Karpas-422 (cell line): ENCODE results near the gene TESK1. TPM values are rescaled to one million over a fixed set of nuclear protein-coding genes. Genes with fewer than 3 reads are reported as not detected.

Experiments used
- DNase-seq: peaks from one replicate; pipeline ENCODE4 v3.0.0-alpha.2; 2015
- H2AFZ ChIP-seq: fragments of 200-600 bp; sonication (generic); 2 replicates; pipeline ENCODE4 v1.6.1; 2014; ENCODE audit warnings: antibody characterized with exemption, low read length, mixed read lengths
- H3K27ac ChIP-seq: fragments of 200-600 bp; sonication (generic); 2 replicates; pipeline ENCODE4 v1.5.1; 2014; ENCODE audit warnings: mild to moderate bottlenecking, low read length, moderate library complexity
- H3K27me3 ChIP-seq: fragments of 200-600 bp; sonication (generic); 2 replicates; pipeline ENCODE4 v1.6.1; 2014; ENCODE audit warnings: low read length, mixed read lengths
- H3K36me3 ChIP-seq: fragments of 200-600 bp; sonication (generic); 2 replicates; pipeline ENCODE4 v1.6.1; 2014; ENCODE audit warnings: low read length, mixed read lengths; ENCODE audit not compliant: insufficient read depth
- H3K4me1 ChIP-seq: fragments of 200-600 bp; sonication (generic); 2 replicates; pipeline ENCODE4 v1.6.1; 2014; ENCODE audit warnings: mild to moderate bottlenecking, low read length, mixed read lengths
- H3K4me2 ChIP-seq: fragments of 200-600 bp; sonication (generic); 2 replicates; pipeline ENCODE4 v1.6.1; 2014; ENCODE audit warnings: low read length, low read depth, mild to moderate bottlenecking; ENCODE audit not compliant: poor library complexity, severe bottlenecking
- H3K4me3 ChIP-seq: fragments of 200-600 bp; sonication (generic); 2 replicates; pipeline ENCODE4 v1.5.1; 2014; ENCODE audit warnings: mild to moderate bottlenecking, antibody characterized with exemption, low read length, mixed read lengths
- H3K79me2 ChIP-seq: fragments of 200-600 bp; sonication (generic); 2 replicates; pipeline ENCODE4 v1.6.1; 2014; ENCODE audit warnings: mild to moderate bottlenecking, low read length, mixed read lengths
- H3K9ac ChIP-seq: fragments of 200-600 bp; sonication (generic); 2 replicates; pipeline ENCODE4 v1.6.0; 2014; ENCODE audit warnings: low read length
- H3K9me2 ChIP-seq: fragments of 200-600 bp; sonication (generic), shearing (Covaris generic); replicated peaks from 2 replicates; pipeline ENCODE4 v1.6.0; 2014; ENCODE audit warnings: mild to moderate bottlenecking, low read length, moderate library complexity; ENCODE audit not compliant: insufficient read depth
- H3K9me3 ChIP-seq: fragments of 300-700, 200-600 bp; sonication (generic); 2 replicates; pipeline ENCODE4 v1.6.1; 2014; ENCODE audit warnings: low read length, mixed read lengths
- H4K20me1 ChIP-seq: fragments of 200-600 bp; sonication (generic); 2 replicates; pipeline ENCODE4 v1.6.1; 2014; ENCODE audit warnings: mild to moderate bottlenecking, antibody characterized with exemption, low read length, low read depth; ENCODE audit not compliant: insufficient read depth
- total RNA-seq: library from RNA; depleted of rRNA; stranded (reverse); fragments of >200 nt; shearing (Covaris generic); gene quantifications from 2 replicates; pipeline ENCODE4 v1.2.3, GENCODE V29; 2014; ENCODE audit warnings: low replicate concordance

Gene TESK1
- total RNA-seq, 1 experiment from 2014 or later, result 20.2 TPM

- Histone ChIP-seq H3K79me2 (no peaks in the 10 kb centered on the region), H3K4me3 (no peak overlapping the region), H2AFZ (no peak overlapping the region), H3K9ac (no peak overlapping the region), H3K27ac (no peak overlapping the region), H3K9me3 (no peaks in the 10 kb centered on the region), H3K27me3 (no peaks in the 10 kb centered on the region; the same call in 1 of the 2 replicates), H3K9me2 (no peaks in the 10 kb centered on the region), H4K20me1 (no peaks in the 10 kb centered on the region), H3K4me2 (no peak overlapping the region), H3K36me3 (no peaks in the 10 kb centered on the region), H3K4me1 (peaks cover 11% of the 10 kb centered on the region)
- no peak for DNase-seq
Measured at GRCh38 chr9:35612843-35613242, 7.8 kb downstream of the TESK1 start.

GRCh38 chr9:35615981-35616680 is 11.1 kb downstream of the TESK1 start:
- Histone ChIP-seq H3K4me1 (peaks cover 33% of the 10 kb centered on the region), H3K36me3 (no peaks in the 10 kb centered on the region), H3K9me2 (no peaks in the 10 kb centered on the region), H3K4me2 (no peak overlapping the region), H3K4me3 (no peak overlapping the region), H3K9ac (no peak overlapping the region), H2AFZ (no peak overlapping the region), H3K9me3 (no peaks in the 10 kb centered on the region), H3K27me3 (no peaks in the 10 kb centered on the region; the same call in 1 of the 2 replicates), H3K79me2 (no peaks in the 10 kb centered on the region), H3K27ac (no peak overlapping the region), H4K20me1 (no peaks in the 10 kb centered on the region)
- no peak for DNase-seq

- Histone ChIP-seq H3K9me3 (no peaks in the 10 kb centered on the region), H3K9ac (peak overlapping the region; percentile 34), H3K4me2 (peak overlapping the region; percentile 27), H3K4me1 (peaks cover 33% of the 10 kb centered on the region), H3K4me3 (peak overlapping the region; percentile 23; the same call in 1 of the 2 replicates), H2AFZ (peak overlapping the region; percentile 18; the same call in 1 of the 2 replicates), H3K36me3 (no peaks in the 10 kb centered on the region), H3K27me3 (no peaks in the 10 kb centered on the region; the same call in 1 of the 2 replicates), H3K27ac (no peak overlapping the region), H4K20me1 (no peaks in the 10 kb centered on the region), H3K9me2 (no peaks in the 10 kb centered on the region), H3K79me2 (no peaks in the 10 kb centered on the region)
- DNase-seq, result no peak
Measured at GRCh38 chr9:35616681-35617459, 11.8 kb downstream of the TESK1 start.

GRCh38 chr9:35617548-35617947 is 12.5 kb downstream of the TESK1 start:
- peak overlapping the region; percentile 27 for H3K4me2 ChIP-seq
- H3K27me3 ChIP-seq, result no peaks in the 10 kb centered on the region; the same call in 1 of the 2 replicates
- no peak overlapping the region for H3K27ac ChIP-seq
- H3K9me3 ChIP-seq, result no peaks in the 10 kb centered on the region
- no peaks in the 10 kb centered on the region for H3K36me3 ChIP-seq
- H3K4me1 ChIP-seq, result peaks cover 33% of the 10 kb centered on the region
- no peaks in the 10 kb centered on the region for H3K79me2 ChIP-seq
- no peak for DNase-seq
- H3K9ac ChIP-seq, result peak overlapping the region; percentile 49
- H3K9me2 ChIP-seq, result no peaks in the 10 kb centered on the region
- 0 out of 2 replicates have a peak overlapping the region, but pooled peaks have one; percentile 18 for H2AFZ ChIP-seq
- peak overlapping the region; percentile 23; the same call in 1 of the 2 replicates for H3K4me3 ChIP-seq
- no peaks in the 10 kb centered on the region for H4K20me1 ChIP-seq

- Histone ChIP-seq H3K4me1 (peaks cover 33% of the 10 kb centered on the region), H3K9ac (peak within 1 kb of the TSS; percentile 56), H3K27me3 (no peaks in the 10 kb centered on the region; the same call in 1 of the 2 replicates)
Measured at GRCh38 chr9:35618325-35618727, 13.3 kb downstream of the TESK1 start, which contains the start of gene CD72. Gene CD72, minus strand, starts transcription at chr9:35618413. Its CDS starts 110 bp downstream, at chr9:35618303.

GRCh38 chr9:35618854-35619799 is 14.1 kb downstream of the TESK1 start:
- Histone ChIP-seq H3K79me2 (no peaks in the 10 kb centered on the region), H3K9me2 (no peaks in the 10 kb centered on the region), H3K27me3 (no peaks in the 10 kb centered on the region; the same call in 1 of the 2 replicates), H3K4me1 (peaks cover 33% of the 10 kb centered on the region), H2AFZ (peak overlapping the region; percentile 88), H4K20me1 (no peaks in the 10 kb centered on the region), H3K27ac (peak overlapping the region; percentile 49), H3K4me3 (peak overlapping the region; percentile 41; the same call in 1 of the 2 replicates), H3K9ac (peak overlapping the region; percentile 56), H3K4me2 (peak overlapping the region; percentile 57), H3K36me3 (no peaks in the 10 kb centered on the region), H3K9me3 (no peaks in the 10 kb centered on the region)
- peak; percentile 61 for DNase-seq

More at GRCh38 chr9:35618325-35618727, 13.3 kb downstream of the TESK1 start, which contains the start of gene CD72:
- Histone ChIP-seq H3K9me3 (no peaks in the 10 kb centered on the region), H3K9me2 (no peaks in the 10 kb centered on the region), H4K20me1 (no peaks in the 10 kb centered on the region), H3K27ac (peak within 1 kb of the TSS; percentile 49), H2AFZ (peak within 1 kb of the TSS; percentile 88), H3K79me2 (no peaks in the 10 kb centered on the region), H3K36me3 (no peaks in the 10 kb centered on the region), H3K4me2 (peak within 1 kb of the TSS; percentile 57), H3K4me3 (peak within 1 kb of the TSS; percentile 37; the same call in 1 of the 2 replicates)
- DNase-seq, result peak; percentile 72

- H2AFZ ChIP-seq, result peak overlapping the region; percentile 88
- H3K9me2 ChIP-seq, result no peaks in the 10 kb centered on the region
- peaks cover 33% of the 10 kb centered on the region for H3K4me1 ChIP-seq
- DNase-seq, result no peak
- no peaks in the 10 kb centered on the region for H3K9me3 ChIP-seq
- peak overlapping the region; percentile 57 for H3K4me2 ChIP-seq
- H3K27ac ChIP-seq, result peak overlapping the region; percentile 49; the same call in 1 of the 2 replicates
- H3K9ac ChIP-seq, result peak overlapping the region; percentile 56
- no peaks in the 10 kb centered on the region; the same call in 1 of the 2 replicates for H3K27me3 ChIP-seq
- H3K4me3 ChIP-seq, result peak overlapping the region; percentile 41; the same call in 1 of the 2 replicates
- H3K36me3 ChIP-seq, result no peaks in the 10 kb centered on the region
- no peaks in the 10 kb centered on the region for H3K79me2 ChIP-seq
- no peaks in the 10 kb centered on the region for H4K20me1 ChIP-seq
Measured at GRCh38 chr9:35619800-35620158, 14.7 kb downstream of the TESK1 start.
